HG02642 (cell line): Measurements from ENCODE around the gene AHSP.
"Not testable (repeated sequence)": the region's sequence is repeated elsewhere in the genome, so short reads cannot be mapped to it uniquely, and the experiment has no call there.

ENCODE experiments used
- ATAC-seq: cut with Tn5 transposase; IDR thresholded peaks from one replicate; pipeline ENCODE4 v1.9.1; 2021; ENCODE audit warnings: mild to moderate bottlenecking; ENCODE audit not compliant: unreplicated experiment, poor library complexity

AHSP gene

GRCh38 chr16:31529937-31530312 lies 2.2 kb downstream of the AHSP start:
- ATAC-seq = no peak

GRCh38 chr16:31530405-31530804 lies 2.7 kb downstream of the AHSP start:
- ATAC-seq = no peak

- ATAC-seq = no peak
These were observed 3.4 kb downstream of the AHSP start for GRCh38 chr16:31531096-31531495.

GRCh38 chr16:31532120-31532519 lies 4.4 kb downstream of the AHSP start:
- no peak for ATAC-seq

GRCh38 chr16:31532896-31533295 lies 5.2 kb downstream of the AHSP start:
- no peak for ATAC-seq

GRCh38 chr16:31535737-31536136 lies 8.0 kb downstream of the AHSP start:
- ATAC-seq = no peak

- ATAC-seq = no peak
These were observed 9.2 kb downstream of the AHSP start for GRCh38 chr16:31536804-31537361.

GRCh38 chr16:31537362-31538242 lies 9.9 kb downstream of the AHSP start:
- no peak for ATAC-seq

- ATAC-seq = not testable (repeated sequence)
These were observed 10.5 kb downstream of the AHSP start for GRCh38 chr16:31538243-31538598.

- ATAC-seq = not testable (repeated sequence)
These were observed 12.1 kb downstream of the AHSP start for GRCh38 chr16:31539762-31540161.

- no peak for ATAC-seq
These were observed 15.1 kb downstream of the AHSP start for GRCh38 chr16:31542763-31543162.

- ATAC-seq = no peak
These were observed 33.9 kb downstream of the AHSP start for GRCh38 chr16:31561426-31562233.

- no peak for ATAC-seq
These were observed 41.1 kb downstream of the AHSP start for GRCh38 chr16:31568577-31569359.

GRCh38 chr16:31569360-31569717 lies 41.6 kb downstream of the AHSP start:
- no peak for ATAC-seq

GRCh38 chr16:31572821-31573220 lies 45.1 kb downstream of the AHSP start:
- ATAC-seq = no peak

- not testable (repeated sequence) for ATAC-seq
These were observed 46.5 kb downstream of the AHSP start for GRCh38 chr16:31574159-31574558.

- ATAC-seq = no peak
These were observed 49.7 kb downstream of the AHSP start for GRCh38 chr16:31577411-31577810.
